ENCODE results near the gene MUC13. TPM values are rescaled to one million over a fixed set of nuclear protein-coding genes. Genes with fewer than 3 reads are reported as not detected.
A peak's percentile ranks its signal among the peaks of the same experiment; 100 is the strongest.

The MUC13 gene
- polyA plus RNA-seq, 2 of the 4 experiments (the other 2 are of a cell fraction), result 5.5 to 8.8 TPM

DNA sequence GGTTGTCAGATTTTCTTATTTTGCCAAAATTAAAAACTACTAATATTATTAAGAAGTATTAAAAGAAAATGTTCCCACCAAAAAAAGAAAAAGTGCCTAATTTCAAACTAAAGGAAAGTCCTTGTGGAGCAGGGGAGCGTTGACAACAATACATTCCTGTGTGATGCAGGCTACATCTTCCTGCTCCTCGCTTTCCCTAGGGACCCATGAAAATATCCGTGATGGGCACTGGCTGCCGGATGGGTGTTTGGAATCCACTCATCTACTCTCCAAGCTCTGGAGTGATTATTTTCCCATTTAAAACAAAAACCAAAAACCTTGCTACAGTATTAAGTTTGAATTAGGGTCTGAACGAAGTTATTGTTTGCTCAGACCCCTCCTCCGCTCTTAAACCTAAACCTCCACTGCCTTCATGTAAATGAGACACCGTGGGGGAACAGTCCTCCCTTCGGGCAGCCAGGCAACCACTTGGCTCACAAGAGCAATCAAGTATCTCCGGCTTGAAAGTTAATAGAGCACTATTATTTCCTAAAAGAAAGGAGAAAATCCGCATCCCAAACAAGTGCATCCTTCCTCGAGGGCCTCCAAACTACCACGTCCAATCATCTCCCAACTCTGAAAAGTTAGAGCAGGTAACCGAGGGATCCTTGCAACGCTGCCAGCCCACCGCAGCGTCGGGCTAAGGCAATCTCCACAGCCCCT is 48.9 kb downstream of the MUC13 start:
- H3K9me3 ChIP-seq, result no peaks in the 10 kb centered on the region
- H3K4me2 ChIP-seq, result peak overlapping the region; percentile 90
- DNase-seq (ENCODE audit: low read depth in 1 of 2, low spot score in 1 of 2) (peak in 1 of 2 experiments; percentile 40), FAIRE-seq (no peak), ATAC-seq (peak in 1 of 2 experiments; percentile 1; a peak in 2 of 6 replicates)
- H3K27ac ChIP-seq, result peak overlapping the region; percentile 90 to 99
- TF ChIP-seq POLR2A (IDR thresholded peaks at IDR 0.05; ENCODE audit: low read length), result no peak
- TF ChIP-seq RARB (CRISPR knock-in tag; IDR thresholded peaks at IDR 0.05), result peak; percentile 49; the same call in 1 of the 2 replicates
- TF ChIP-seq, protein P1, sequence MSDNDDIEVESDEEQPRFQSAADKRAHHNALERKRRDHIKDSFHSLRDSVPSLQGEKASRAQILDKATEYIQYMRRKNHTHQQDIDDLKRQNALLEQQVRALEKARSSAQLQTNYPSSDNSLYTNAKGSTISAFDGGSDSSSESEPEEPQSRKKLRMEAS (IDR thresholded peaks at IDR 0.05), result peak; percentile 11
- 0 out of 2 replicates have a peak, but pooled peaks have one; percentile 39 for TF ChIP-seq ZSCAN20 (CRISPR knock-in tag; IDR thresholded peaks at IDR 0.05)
- CTCF ChIA-PET, result interaction anchor here (0.7 to 3.0 kb wide), 8 partner anchors 9 to 320 kb away, joined by 3 to 15 read pairs (median 6); no protein-coding TSS in a partner anchor
- WGBS (ENCODE audit: missing lambda C conversion rate), result 2% methylated on average over 17 of the region's 17 CpGs
- H3K4me1 ChIP-seq, result peaks cover 50% of the 10 kb centered on the region
- POLR2A ChIA-PET, result interaction anchor here (1.0 to 2.8 kb wide), 2 partner anchors 10 to 48 kb away, joined by 5 to 16 read pairs; no protein-coding TSS in a partner anchor
- peak overlapping the region; percentile 60 for H3K4me3 ChIP-seq

DNA sequence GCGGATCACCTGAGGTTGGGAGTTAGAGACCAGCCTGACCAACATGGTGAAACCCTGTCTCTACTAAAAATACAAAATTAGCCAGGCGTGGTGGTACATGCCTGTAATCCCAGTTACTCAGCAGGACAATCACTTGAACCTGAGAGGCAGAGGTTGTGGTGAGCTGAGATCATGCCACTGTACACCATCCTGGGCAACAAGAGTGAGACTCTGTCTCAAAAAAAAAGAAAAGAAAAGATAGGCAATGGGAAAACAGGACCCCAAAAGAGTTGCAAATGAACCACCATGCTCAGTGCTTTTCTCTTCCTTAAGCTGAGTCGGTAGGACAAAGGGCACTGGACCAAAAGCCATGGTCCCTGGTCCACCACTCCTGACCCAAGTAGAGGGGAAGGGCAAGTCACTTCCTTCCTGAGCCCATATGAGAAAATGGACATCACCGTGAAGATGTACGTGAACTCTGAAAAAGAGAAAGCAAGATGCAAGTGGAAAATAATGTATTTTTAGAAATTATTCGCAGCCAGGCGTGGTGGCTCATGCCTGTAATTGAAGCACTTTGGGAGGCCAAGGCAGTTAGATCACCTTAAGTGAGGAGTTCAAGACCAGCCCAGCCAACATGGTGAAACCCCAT is 50.0 kb downstream of the MUC13 start:
- FAIRE-seq, result no peak

DNA sequence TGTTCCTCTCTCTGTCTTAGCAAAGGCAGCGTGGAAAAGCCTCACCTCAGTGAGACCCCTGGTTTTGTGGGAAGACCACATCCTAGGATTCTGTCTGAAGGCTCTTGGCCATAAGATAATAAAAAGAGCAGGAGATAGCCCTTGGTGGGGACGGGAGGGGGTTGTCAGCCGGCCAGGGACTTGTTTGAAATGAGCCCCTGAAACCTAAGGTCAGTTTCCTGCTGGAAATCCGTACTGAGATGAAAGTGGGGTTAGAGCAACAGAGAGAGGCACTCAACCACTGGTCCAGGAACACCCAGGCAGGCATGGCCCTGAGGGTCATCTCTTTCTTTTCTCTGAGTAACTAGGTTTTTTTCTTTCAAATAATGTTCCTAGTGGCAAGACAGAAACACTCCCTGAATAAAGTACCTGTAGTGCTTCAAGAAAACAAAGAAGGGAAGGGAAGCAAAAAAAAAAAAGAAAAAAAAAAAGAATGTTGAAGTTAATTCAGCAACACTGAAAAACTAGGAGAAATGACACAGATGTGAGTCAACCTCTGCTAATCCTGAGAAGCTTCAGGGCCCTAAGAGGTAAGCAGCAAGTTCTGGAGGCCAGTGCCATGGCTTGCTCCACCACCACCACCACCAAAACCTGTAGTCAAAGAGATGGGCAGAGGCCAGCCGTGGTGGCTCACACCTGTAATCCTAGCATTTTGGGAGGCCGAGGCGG is 50.6 kb downstream of the MUC13 start:
- no peak for ATAC-seq
- H3K27ac ChIP-seq, result peak overlapping the region; percentile 90 to 99
- peak overlapping the region; percentile 90 for H3K4me2 ChIP-seq
- H3K9me3 ChIP-seq, result no peaks in the 10 kb centered on the region
- WGBS (ENCODE audit: missing lambda C conversion rate), result 75% methylated on average over 7 of the region's 7 CpGs
- H3K4me3 ChIP-seq, result no peak overlapping the region
- no peak for FAIRE-seq
- POLR2A ChIA-PET, result interaction anchor here (0.7 kb wide), 2 partner anchors 27 to 54 kb away, joined by 3 to 6 read pairs; no protein-coding TSS in a partner anchor
- H3K4me1 ChIP-seq, result peaks cover 64% of the 10 kb centered on the region
- CTCF ChIA-PET, result interaction anchor here (1.8 to 2.4 kb wide), 3 partner anchors 18 to 97 kb away, joined by 8 to 14 read pairs (median 11); no protein-coding TSS in a partner anchor
- TF ChIP-seq JUNB (IDR thresholded peaks at IDR 0.05) (0 out of 2 replicates have a peak, but pooled peaks have one; percentile 26), HOXA7 (CRISPR knock-in tag; IDR thresholded peaks at IDR 0.05) (no peak), HOXB13 (CRISPR knock-in tag; IDR thresholded peaks at IDR 0.05; ENCODE audit: low read depth) (0 out of 2 replicates have a peak, but pooled peaks have one; percentile 38), FOSL2 (IDR thresholded peaks at IDR 0.05) (no peak), FOSL2 (CRISPR knock-in tag; IDR thresholded peaks at IDR 0.05) (0 out of 2 replicates have a peak, but pooled peaks have one; percentile 8)
- no peak for DNase-seq (ENCODE audit: low read depth in 1 of 2, low spot score in 1 of 2)

More for the DNA sequence above, 50.0 kb downstream of the MUC13 start:
- Histone ChIP-seq H3K27ac (peak overlapping the region; percentile 90 to 99), H3K4me2 (peak overlapping the region; percentile 90), H3K4me3 (peak overlapping the region; percentile 60; the same call in 1 of the 3 replicates), H3K9me3 (no peaks in the 10 kb centered on the region), H3K4me1 (peaks cover 60% of the 10 kb centered on the region)
- WGBS (ENCODE audit: missing lambda C conversion rate), result 95% methylated on average over 7 of the region's 7 CpGs
- no peak for DNase-seq (ENCODE audit: low read depth in 1 of 2, low spot score in 1 of 2)
- ChIA-PET POLR2A (interaction anchor here (0.7 to 1.0 kb wide), 3 partner anchors 28 to 54 kb away, joined by 3 to 6 read pairs (median 5); no protein-coding TSS in a partner anchor), CTCF (interaction anchor here (0.6 to 3.0 kb wide), 7 partner anchors 17 to 319 kb away, joined by 3 to 15 read pairs (median 3); no protein-coding TSS in a partner anchor)
- no peak for ATAC-seq
- TF ChIP-seq POLR2AphosphoS2 (conservative IDR thresholded peaks at IDR 0.05; ENCODE audit: low read length) (no peak), RARB (CRISPR knock-in tag; IDR thresholded peaks at IDR 0.05) (0 out of 2 replicates have a peak, but pooled peaks have one; percentile 40)

DNA sequence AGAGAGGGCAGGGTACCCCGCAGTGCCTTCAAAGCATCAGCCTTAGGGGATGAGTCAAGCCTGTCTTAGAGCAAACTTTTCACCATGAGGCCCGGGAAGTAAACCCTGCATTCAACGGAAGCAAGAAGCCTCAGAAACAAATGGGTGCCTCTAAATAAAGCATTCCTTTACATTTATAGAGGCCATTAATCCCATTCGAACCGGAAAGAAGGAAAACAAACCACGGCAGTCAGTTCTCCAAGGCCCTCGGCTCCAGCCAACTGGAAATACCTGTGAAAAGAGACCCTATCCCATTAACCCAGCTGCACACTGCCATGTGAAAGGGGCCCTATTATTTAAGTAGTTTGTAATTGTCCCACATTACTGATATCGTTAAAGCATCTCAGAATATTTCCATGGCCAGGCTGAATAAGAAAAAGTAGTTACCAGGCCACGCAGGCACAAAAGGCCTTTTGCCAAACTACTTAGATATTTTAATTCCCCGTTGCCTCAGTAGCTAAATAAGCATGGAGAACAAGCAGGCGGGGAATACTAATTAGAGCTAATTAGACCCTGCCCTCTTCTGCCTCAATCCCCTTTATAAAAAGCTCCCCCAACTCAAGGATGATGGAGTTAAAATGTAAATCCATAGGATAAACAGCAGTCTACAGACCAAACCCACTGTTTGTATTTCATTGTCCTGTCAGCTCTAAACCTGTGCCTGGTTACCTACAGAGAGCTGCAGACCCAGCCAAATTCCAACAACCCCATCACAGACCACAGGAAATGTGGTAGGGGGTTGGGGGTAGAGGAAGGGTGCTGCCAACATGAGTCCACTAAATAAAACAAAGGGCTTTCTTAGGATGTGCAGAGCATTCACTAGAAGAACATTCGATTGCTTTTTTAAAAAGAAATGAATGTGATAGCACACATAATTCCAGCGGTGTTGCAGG is 51.5 kb downstream of the MUC13 start:
- POLR2A ChIA-PET, result no interaction called here
- Histone ChIP-seq H3K27ac (peak overlapping the region; percentile 90 to 99), H3K4me3 (no peak overlapping the region), H3K9me3 (no peaks in the 10 kb centered on the region), H3K4me1 (peaks cover 60% of the 10 kb centered on the region), H3K4me2 (peak overlapping the region; percentile 90)
- no peak for DNase-seq (ENCODE audit: low read depth in 1 of 2, low spot score in 1 of 2)
- CTCF ChIA-PET, result interaction anchor here (0.7 to 2.3 kb wide), 3 partner anchors 18 to 122 kb away, joined by 3 to 8 read pairs (median 6); no protein-coding TSS in a partner anchor
- no peak for TF ChIP-seq HOXA7 (CRISPR knock-in tag; IDR thresholded peaks at IDR 0.05)
- no peak for TF ChIP-seq JUN (IDR thresholded peaks at IDR 0.05)
- TF ChIP-seq POLR2AphosphoS2 (conservative IDR thresholded peaks at IDR 0.05; ENCODE audit: low read length), result no peak
- TF ChIP-seq NR3C1 (IDR thresholded peaks at IDR 0.05), result no peak
- no peak for TF ChIP-seq GATA3 (IDR thresholded peaks at IDR 0.05; ENCODE audit: borderline replicate concordance)
- TF ChIP-seq, protein P2, sequence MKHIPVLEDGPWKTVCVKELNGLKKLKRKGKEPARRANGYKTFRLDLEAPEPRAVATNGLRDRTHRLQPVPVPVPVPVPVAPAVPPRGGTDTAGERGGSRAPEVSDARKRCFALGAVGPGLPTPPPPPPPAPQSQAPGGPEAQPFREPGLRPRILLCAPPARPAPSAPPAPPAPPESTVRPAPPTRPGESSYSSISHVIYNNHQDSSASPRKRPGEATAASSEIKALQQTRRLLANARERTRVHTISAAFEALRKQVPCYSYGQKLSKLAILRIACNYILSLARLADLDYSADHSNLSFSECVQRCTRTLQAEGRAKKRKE (CRISPR knock-in tag; IDR thresholded peaks at IDR 0.05; ENCODE audit: low read depth), result 0 out of 2 replicates have a peak, but pooled peaks have one; percentile 42
- 77% methylated on average over 13 of the region's 13 CpGs for WGBS (ENCODE audit: missing lambda C conversion rate)
- no peak for ATAC-seq
- FAIRE-seq, result no peak
